Endothelial cell (in vitro differentiated cells): ENCODE results near the gene PSRC1. TPM values are rescaled to one million over a fixed set of nuclear protein-coding genes. Genes with fewer than 3 reads are reported as not detected.

Experiments
- DNase-seq: peaks from one replicate; pipeline ENCODE4 v3.0.0; 2021; ENCODE audit warnings: low spot score
- H3K27ac Mint-ChIP-seq: one replicate; pipeline ENCODE4 v1.8.0; 2021; ENCODE audit warnings: mixed read lengths, inconsistent platforms; ENCODE audit not compliant: unreplicated experiment
- H3K27me3 Mint-ChIP-seq: one replicate; pipeline ENCODE4 v1.8.0; 2021; ENCODE audit warnings: mild to moderate bottlenecking, moderate library complexity, mixed read lengths, inconsistent platforms; ENCODE audit not compliant: unreplicated experiment
- H3K36me3 Mint-ChIP-seq: one replicate; pipeline ENCODE4 v1.8.0; 2021; ENCODE audit warnings: mild to moderate bottlenecking, low read depth, mixed read lengths, inconsistent platforms; ENCODE audit not compliant: unreplicated experiment
- H3K4me1 Mint-ChIP-seq: one replicate; pipeline ENCODE4 v1.8.0; 2021; ENCODE audit warnings: mild to moderate bottlenecking, mixed read lengths, inconsistent platforms; ENCODE audit not compliant: unreplicated experiment
- H3K4me3 Mint-ChIP-seq: one replicate; pipeline ENCODE4 v1.8.0; 2021; ENCODE audit warnings: mild to moderate bottlenecking, mixed read lengths, inconsistent platforms; ENCODE audit not compliant: unreplicated experiment
- H3K9me3 Mint-ChIP-seq: one replicate; pipeline ENCODE4 v1.8.0; 2021; ENCODE audit warnings: mixed read lengths, inconsistent platforms; ENCODE audit not compliant: unreplicated experiment
- total RNA-seq: library from RNA; stranded (reverse); fragmentation: NEBNext Ultra II Directional; extraction: Animal tissue kit (Norgen Biotek cat#: 25700); gene quantifications from one replicate; pipeline ENCODE4 v1.2.1, GENCODE V29; 2021; ENCODE audit not compliant: unreplicated experiment
- TF ChIP-seq, protein P1 (sequence below): fragments of 200-600 bp; sonication (generic); IDR thresholded peaks from one replicate; pipeline ENCODE4 v1.5.0; 2021; ENCODE audit warnings: antibody characterized with exemption; ENCODE audit not compliant: unreplicated experiment

The PSRC1 gene
- total RNA-seq, 1 donor from 2014 or later, result 9.7 TPM

DNA sequence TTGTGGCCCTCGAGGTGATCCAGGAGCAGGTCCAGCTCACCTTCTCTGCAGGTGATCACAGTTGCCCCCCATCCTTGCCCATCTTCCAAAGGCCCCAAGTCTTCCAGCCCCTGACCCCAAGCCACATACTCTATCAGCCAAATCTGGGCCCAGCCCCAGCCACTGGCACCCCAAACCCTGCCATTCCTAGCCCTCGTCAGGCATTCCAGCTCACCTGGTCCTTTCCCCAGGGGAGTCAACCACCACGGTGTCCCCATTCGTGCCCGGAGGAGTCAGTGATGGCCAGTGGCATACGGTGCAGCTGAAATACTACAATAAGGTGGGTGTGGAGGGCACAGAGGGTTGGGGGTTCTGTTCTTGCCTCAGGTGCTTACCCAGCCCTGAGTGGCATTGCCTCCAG, 21.4 kb downstream of the PSRC1 start:
- TF ChIP-seq, protein P1, sequence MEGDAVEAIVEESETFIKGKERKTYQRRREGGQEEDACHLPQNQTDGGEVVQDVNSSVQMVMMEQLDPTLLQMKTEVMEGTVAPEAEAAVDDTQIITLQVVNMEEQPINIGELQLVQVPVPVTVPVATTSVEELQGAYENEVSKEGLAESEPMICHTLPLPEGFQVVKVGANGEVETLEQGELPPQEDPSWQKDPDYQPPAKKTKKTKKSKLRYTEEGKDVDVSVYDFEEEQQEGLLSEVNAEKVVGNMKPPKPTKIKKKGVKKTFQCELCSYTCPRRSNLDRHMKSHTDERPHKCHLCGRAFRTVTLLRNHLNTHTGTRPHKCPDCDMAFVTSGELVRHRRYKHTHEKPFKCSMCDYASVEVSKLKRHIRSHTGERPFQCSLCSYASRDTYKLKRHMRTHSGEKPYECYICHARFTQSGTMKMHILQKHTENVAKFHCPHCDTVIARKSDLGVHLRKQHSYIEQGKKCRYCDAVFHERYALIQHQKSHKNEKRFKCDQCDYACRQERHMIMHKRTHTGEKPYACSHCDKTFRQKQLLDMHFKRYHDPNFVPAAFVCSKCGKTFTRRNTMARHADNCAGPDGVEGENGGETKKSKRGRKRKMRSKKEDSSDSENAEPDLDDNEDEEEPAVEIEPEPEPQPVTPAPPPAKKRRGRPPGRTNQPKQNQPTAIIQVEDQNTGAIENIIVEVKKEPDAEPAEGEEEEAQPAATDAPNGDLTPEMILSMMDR, result no peak
- H3K27ac Mint-ChIP-seq, result peak overlapping the region; percentile 67

DNA sequence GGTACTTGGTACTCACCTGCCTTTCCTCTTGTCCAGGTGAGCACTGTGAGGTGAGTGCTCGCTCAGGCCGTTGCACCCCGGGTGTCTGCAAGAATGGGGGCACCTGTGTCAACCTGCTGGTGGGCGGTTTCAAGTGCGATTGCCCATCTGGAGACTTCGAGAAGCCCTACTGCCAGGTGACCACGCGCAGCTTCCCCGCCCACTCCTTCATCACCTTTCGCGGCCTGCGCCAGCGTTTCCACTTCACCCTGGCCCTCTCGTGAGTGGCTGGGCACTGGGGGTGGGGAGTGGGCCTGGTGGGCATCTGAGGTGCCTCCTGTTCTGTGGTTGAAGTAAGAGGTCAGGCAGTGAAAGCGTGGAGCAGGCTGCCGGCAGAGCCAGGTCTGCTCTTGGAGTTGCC, 21.9 kb downstream of the PSRC1 start:
- no peak overlapping the region for H3K27ac Mint-ChIP-seq
- no peak overlapping the region for H3K4me3 Mint-ChIP-seq

More for the DNA sequence above, 21.4 kb downstream of the PSRC1 start:
- Mint-ChIP-seq H3K4me3 (no peak overlapping the region), H3K9me3 (no peaks in the 10 kb centered on the region), H3K36me3 (no peaks in the 10 kb centered on the region), H3K4me1 (peaks cover 2% of the 10 kb centered on the region), H3K27me3 (peaks cover 14% of the 10 kb centered on the region)
- no peak for DNase-seq

DNA sequence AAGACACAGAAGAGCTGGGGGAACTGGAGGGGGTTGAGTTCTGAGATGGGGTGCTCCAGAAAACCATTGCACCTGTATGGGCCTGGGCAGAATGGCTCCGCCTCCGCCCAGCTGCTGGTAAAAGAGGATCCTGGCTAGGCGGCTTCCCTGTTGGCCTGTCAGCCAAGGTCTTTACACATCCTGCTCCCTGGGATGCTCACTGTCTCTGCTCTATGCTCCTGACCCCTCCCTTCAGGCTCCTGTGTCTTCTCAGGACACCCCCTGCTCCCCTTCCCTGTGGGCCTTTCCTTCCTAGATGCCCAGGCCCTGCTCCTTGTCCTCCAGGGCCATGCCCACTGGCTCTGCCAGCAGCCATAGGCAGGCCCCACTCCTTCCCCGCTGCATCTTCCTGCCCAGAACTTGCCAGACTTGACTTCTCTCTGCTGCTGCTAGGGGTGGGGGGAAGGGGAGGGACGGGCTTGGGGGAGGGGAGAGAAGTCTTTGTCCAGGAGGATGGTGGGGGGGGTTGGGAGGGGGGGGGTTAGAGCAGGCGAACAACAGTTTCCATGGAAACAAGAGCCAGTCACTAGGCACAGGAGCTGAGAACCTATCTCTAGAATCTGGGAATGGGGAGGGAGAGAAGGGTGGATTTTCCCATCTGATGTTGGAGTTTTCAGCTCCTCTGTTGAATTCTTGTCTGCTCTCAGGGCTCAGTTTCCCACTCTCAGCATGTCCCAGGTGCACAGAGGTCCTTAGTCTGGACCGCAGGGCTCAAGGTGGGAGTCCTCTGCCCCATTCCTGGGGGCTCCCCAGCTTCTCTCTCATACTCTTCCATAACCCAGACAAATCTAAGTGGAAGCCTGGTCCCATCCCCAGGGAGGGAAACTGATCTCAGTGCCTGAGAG, 23.0 kb downstream of the PSRC1 start:
- Mint-ChIP-seq H3K9me3 (no peaks in the 10 kb centered on the region), H3K27ac (no peak overlapping the region), H3K27me3 (peaks cover 16% of the 10 kb centered on the region), H3K4me3 (no peak overlapping the region), H3K36me3 (no peaks in the 10 kb centered on the region), H3K4me1 (peaks cover 8% of the 10 kb centered on the region)
- TF ChIP-seq, protein P1, result no peak
- DNase-seq, result no peak

More for the DNA sequence above, 21.9 kb downstream of the PSRC1 start:
- Mint-ChIP-seq H3K36me3 (no peaks in the 10 kb centered on the region), H3K9me3 (no peaks in the 10 kb centered on the region), H3K4me1 (peaks cover 2% of the 10 kb centered on the region), H3K27me3 (peaks cover 14% of the 10 kb centered on the region)
- DNase-seq, result no peak
- TF ChIP-seq, protein P1, result no peak

DNA sequence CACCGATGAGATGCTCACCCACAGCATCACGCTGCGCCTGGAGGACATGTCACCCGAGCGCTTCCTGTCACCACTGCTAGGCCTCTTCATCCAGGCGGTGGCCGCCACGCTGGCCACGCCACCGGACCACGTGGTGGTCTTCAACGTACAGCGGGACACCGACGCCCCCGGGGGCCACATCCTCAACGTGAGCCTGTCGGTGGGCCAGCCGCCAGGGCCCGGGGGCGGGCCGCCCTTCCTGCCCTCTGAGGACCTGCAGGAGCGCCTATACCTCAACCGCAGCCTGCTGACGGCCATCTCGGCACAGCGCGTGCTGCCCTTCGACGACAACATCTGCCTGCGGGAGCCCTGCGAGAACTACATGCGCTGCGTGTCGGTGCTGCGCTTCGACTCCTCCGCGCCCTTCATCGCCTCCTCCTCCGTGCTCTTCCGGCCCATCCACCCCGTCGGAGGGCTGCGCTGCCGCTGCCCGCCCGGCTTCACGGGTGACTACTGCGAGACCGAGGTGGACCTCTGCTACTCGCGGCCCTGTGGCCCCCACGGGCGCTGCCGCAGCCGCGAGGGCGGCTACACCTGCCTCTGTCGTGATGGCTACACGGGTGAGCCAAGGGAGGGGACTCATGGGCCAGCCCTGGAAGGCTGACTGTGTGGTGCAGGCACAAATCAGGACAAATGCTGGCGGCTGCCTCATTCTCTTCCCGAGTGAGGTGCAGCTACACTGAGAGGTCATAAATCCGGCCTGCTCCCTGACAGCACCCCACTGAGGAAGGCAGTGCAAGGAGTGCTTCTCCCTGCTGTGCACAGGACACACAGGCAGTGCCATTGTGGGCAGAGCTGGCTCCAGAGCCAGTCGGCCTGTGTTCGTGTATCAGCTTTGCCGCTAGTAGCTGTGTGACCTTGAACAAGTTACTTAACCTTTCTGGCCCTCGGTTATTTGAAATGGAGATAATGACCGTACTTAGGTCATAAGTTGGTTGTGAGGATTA, 24.2 kb downstream of the PSRC1 start:
- Mint-ChIP-seq H3K4me3 (no peak overlapping the region), H3K36me3 (no peaks in the 10 kb centered on the region), H3K4me1 (peaks cover 11% of the 10 kb centered on the region), H3K9me3 (no peaks in the 10 kb centered on the region), H3K27ac (no peak overlapping the region), H3K27me3 (peaks cover 16% of the 10 kb centered on the region)
- TF ChIP-seq, protein P1, result no peak
- no peak for DNase-seq
